SU-DHL-6 (cell line): Measurements from ENCODE around the gene RHBG.

ENCODE experiments used
- CTCF ChIP-seq: fragments of 200-600 bp; sonication (generic); IDR thresholded peaks from one replicate; pipeline ENCODE4 v1.5.1; 2017; ENCODE audit warnings: antibody characterized with exemption, mild to moderate bottlenecking, low read length, moderate library complexity; ENCODE audit not compliant: insufficient read depth, poor library complexity, severe bottlenecking
- EZH2phosphoT487 ChIP-seq: fragments of 200-600 bp; sonication (generic), shearing (Covaris generic); conservative IDR thresholded peaks from 2 replicates; pipeline ENCODE4 v1.6.1; 2018; ENCODE audit warnings: mild to moderate bottlenecking, antibody characterized with exemption, low read length, moderate library complexity, mixed read lengths

- no peak for TF ChIP-seq CTCF
- no peak for TF ChIP-seq EZH2phosphoT487
These were observed 41.7 kb downstream of the RHBG start for GRCh38 chr1:156410740-156411139.
